ENCODE results near the gene PSMB7. TPM values are rescaled to one million over a fixed set of nuclear protein-coding genes. Genes with fewer than 3 reads are reported as not detected.

PSMB7 gene
- polyA plus RNA-seq, 1 experiment, result 396 TPM

DNA sequence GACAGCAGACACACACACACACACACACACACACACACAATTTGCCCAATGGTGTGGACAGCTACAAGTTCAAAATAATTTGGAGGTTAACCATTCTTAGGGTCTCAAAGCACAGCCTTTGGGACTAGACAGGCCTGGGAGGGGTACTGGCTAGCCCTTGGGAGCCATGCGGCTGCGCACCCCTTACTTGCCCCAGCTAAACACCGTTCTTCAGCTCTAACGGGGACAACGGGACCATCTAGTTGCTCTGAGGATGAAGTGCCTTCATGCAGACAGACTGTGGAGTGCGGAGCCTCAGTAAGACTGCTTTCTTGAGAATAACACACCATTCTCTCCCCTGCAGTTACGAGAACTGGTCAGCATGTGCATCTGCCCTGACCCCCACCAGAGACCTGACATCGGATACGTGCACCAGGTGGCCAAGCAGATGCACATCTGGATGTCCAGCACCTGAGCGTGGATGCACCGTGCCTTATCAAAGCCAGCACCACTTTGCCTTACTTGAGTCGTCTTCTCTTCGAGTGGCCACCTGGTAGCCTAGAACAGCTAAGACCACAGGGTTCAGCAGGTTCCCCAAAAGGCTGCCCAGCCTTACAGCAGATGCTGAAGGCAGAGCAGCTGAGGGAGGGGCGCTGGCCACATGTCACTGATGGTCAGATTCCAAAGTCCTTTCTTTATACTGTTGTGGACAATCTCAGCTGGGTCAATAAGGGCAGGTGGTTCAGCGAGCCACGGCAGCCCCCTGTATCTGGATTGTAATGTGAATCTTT lies 64.6 kb downstream of the PSMB7 start:
- TF ChIP-seq CTCF (IDR thresholded peaks at IDR 0.05; ENCODE audit: low read depth, low read length), result no peak
- Histone ChIP-seq H3K9me3 (ENCODE audit: control insufficient read depth, insufficient read depth, low read length) (no peaks in the 10 kb centered on the region), H3K4me3 (ENCODE audit: low read depth, low read length) (no peak overlapping the region), H3K27me3 (ENCODE audit: control insufficient read depth, insufficient read depth, low read length) (no peaks in the 10 kb centered on the region), H3K27ac (ENCODE audit: low read depth, low read length) (no peak overlapping the region)
- ChIA-PET POLR2A (interaction anchor here (0.5 to 0.7 kb wide), 3 partner anchors 40 to 90 kb away, joined by 3 read pairs; no protein-coding TSS in a partner anchor), CTCF (no interaction called here)
- no peak for DNase-seq (ENCODE audit: low read depth, low spot score)

GRCh38 chr9:124349675-124350493 lies 65.4 kb downstream of the PSMB7 start:
- Histone ChIP-seq H3K27ac (ENCODE audit: low read depth, low read length) (no peak overlapping the region), H3K4me3 (ENCODE audit: low read depth, low read length) (no peak overlapping the region), H3K27me3 (ENCODE audit: control insufficient read depth, insufficient read depth, low read length) (no peaks in the 10 kb centered on the region), H3K9me3 (ENCODE audit: control insufficient read depth, insufficient read depth, low read length) (no peaks in the 10 kb centered on the region; the same call in 1 of the 2 replicates)
- TF ChIP-seq CTCF (IDR thresholded peaks at IDR 0.05; ENCODE audit: low read depth, low read length), result no peak
- no peak for DNase-seq (ENCODE audit: low read depth, low spot score)
- ChIA-PET CTCF (no interaction called here), POLR2A (interaction anchor here (0.5 to 0.7 kb wide), 2 partner anchors 42 to 91 kb away, joined by 3 read pairs; no protein-coding TSS in a partner anchor)

GRCh38 chr9:124349267-124349666 lies 66.0 kb downstream of the PSMB7 start:
- Histone ChIP-seq H3K9me3 (ENCODE audit: control insufficient read depth, insufficient read depth, low read length) (no peaks in the 10 kb centered on the region; the same call in 1 of the 2 replicates), H3K4me3 (ENCODE audit: low read depth, low read length) (no peak overlapping the region), H3K27ac (ENCODE audit: low read depth, low read length) (peak overlapping the region; percentile 21), H3K27me3 (ENCODE audit: control insufficient read depth, insufficient read depth, low read length) (no peaks in the 10 kb centered on the region)
- ChIA-PET POLR2A (interaction anchor here (0.7 kb wide), 1 partner anchor 422 kb away, joined by 3 read pairs; the partner anchor contains the start of gene NR6A1), CTCF (no interaction called here)
- DNase-seq (ENCODE audit: low read depth, low spot score), result no peak
- no peak for TF ChIP-seq CTCF (IDR thresholded peaks at IDR 0.05; ENCODE audit: low read depth, low read length)

DNA sequence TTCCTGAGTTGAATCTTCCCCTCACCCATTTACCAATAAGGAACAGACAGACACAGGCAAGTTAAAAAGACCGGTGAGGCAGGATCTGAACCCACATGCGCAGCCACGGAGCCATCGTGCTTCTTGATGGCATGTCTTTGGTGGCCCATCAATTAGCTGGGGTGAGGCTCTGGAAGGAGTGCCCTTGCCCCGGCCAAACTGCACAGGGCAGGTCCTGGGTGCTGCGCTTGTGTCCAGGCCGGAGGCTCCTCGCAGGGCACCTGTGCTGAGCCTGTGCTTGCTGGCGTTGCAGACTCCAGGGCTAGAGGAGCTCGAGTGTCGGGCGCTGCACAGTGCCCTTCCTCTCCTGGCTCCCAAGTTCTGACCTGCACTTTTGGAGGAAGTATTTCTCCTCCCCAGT lies 66.4 kb downstream of the PSMB7 start:
- H3K27ac ChIP-seq (ENCODE audit: low read depth, low read length), result peak overlapping the region; percentile 21
- no peak for DNase-seq (ENCODE audit: low read depth, low spot score)
- no peaks in the 10 kb centered on the region; the same call in 1 of the 2 replicates for H3K9me3 ChIP-seq (ENCODE audit: control insufficient read depth, insufficient read depth, low read length)
- no peaks in the 10 kb centered on the region for H3K27me3 ChIP-seq (ENCODE audit: control insufficient read depth, insufficient read depth, low read length)
- CTCF ChIA-PET, result no interaction called here
- TF ChIP-seq CTCF (IDR thresholded peaks at IDR 0.05; ENCODE audit: low read depth, low read length), result no peak
- H3K4me3 ChIP-seq (ENCODE audit: low read depth, low read length), result no peak overlapping the region
- POLR2A ChIA-PET, result interaction anchor here (0.7 kb wide), 1 partner anchor 422 kb away, joined by 3 read pairs; the partner anchor contains the start of gene NR6A1

All from AG04450 (cell line).